MM.1S (cell line): ENCODE data around the gene TMEM14A.

ENCODE experiments used
- CTCF ChIP-seq: fragments of 300-600 bp; sonication (generic); IDR thresholded peaks from 2 replicates; pipeline ENCODE4 v1.5.1; 2016; ENCODE audit warnings: antibody characterized with exemption, low read length, mixed read lengths
- EZH2 ChIP-seq: fragments of 300-600 bp; sonication (generic); optimal IDR thresholded peaks from 2 replicates; pipeline ENCODE3; 2017; ENCODE audit warnings: low read depth, mild to moderate bottlenecking, antibody characterized with exemption, low read length, mixed read lengths
- EZH2phosphoT487 ChIP-seq: fragments of 300-600 bp; sonication (generic); IDR thresholded peaks from 2 replicates; pipeline ENCODE4 v1.6.1; 2018; ENCODE audit warnings: antibody characterized with exemption, low read length

GRCh38 chr6:52728394-52728793 lies 57.5 kb downstream of the TMEM14A start:
- TF ChIP-seq CTCF (no peak), EZH2 (no peak), EZH2phosphoT487 (no peak)
